ENCODE data around the gene SCYGR6.

- no peak for TF ChIP-seq CTCF (conservative IDR thresholded peaks at IDR 0.05)
- no peak for TF ChIP-seq EZH2 (IDR thresholded peaks at IDR 0.05; ENCODE audit: low read depth)
These were observed 37.4 kb upstream of the SCYGR6 start for GRCh38 chr2:227761740-227762476.
